ENCODE data around the gene OR8B8. TPM values are rescaled to one million over a fixed set of nuclear protein-coding genes. Genes with fewer than 3 reads are reported as not detected.

Gene OR8B8
- total and polyA plus RNA-seq, 5 donors from 2014 or later = not detected

GRCh38 chr11:124440608-124441007, 4.9 kb downstream of the OR8B8 start:
- Mint-ChIP-seq H3K27ac (no peak overlapping the region), H3K9me3 (peaks cover 0 to 6% (median 1%) of the 10 kb centered on the region in 7 donors), H3K4me1 (no peaks in the 10 kb centered on the region), H3K36me3 (no peaks in the 10 kb centered on the region), H3K27me3 (peaks cover 7% of the 10 kb centered on the region), H3K4me3 (no peak overlapping the region)
- Histone ChIP-seq H3K27ac (ENCODE audit: insufficient read depth, low read length, poor library complexity, severe bottlenecking) (no peak overlapping the region), H3K9me3 (ENCODE audit: control insufficient read depth in 2 of 2, low read length in 2 of 2) (no peaks in the 10 kb centered on the region), H3K4me1 (ENCODE audit: control insufficient read depth, insufficient read depth, low read length, poor library complexity, severe bottlenecking) (no peaks in the 10 kb centered on the region), H3K4me3 (ENCODE audit: low read depth, low read length) (no peak overlapping the region), H3K27me3 (ENCODE audit: control insufficient read depth, insufficient read depth, low read length) (no peaks in the 10 kb centered on the region), H3K36me3 (ENCODE audit: control insufficient read depth, insufficient read depth, low read length) (no peaks in the 10 kb centered on the region)
- DNase-seq (no peak), ATAC-seq (ENCODE audit: low read depth in 2 of 2) (no peak)

GRCh38 chr11:124434699-124435098, 10.8 kb downstream of the OR8B8 start:
- Mint-ChIP-seq H3K36me3 (no peaks in the 10 kb centered on the region), H3K9me3 (peaks cover 0 to 6% (median 2%) of the 10 kb centered on the region in 7 donors), H3K4me3 (no peak overlapping the region), H3K4me1 (no peaks in the 10 kb centered on the region), H3K27ac (no peak overlapping the region), H3K27me3 (peaks cover 2% of the 10 kb centered on the region)
- DNase-seq = no peak
- ATAC-seq (ENCODE audit: low read depth in 2 of 2) = no peak
- no peak overlapping the region for H3K4me3 ChIP-seq (ENCODE audit: low read depth, low read length)
- no peaks in the 10 kb centered on the region for H3K36me3 ChIP-seq (ENCODE audit: control insufficient read depth, insufficient read depth, low read length)
- no peaks in the 10 kb centered on the region for H3K4me1 ChIP-seq (ENCODE audit: control insufficient read depth, insufficient read depth, low read length, poor library complexity, severe bottlenecking)
- no peaks in the 10 kb centered on the region for H3K27me3 ChIP-seq (ENCODE audit: control insufficient read depth, insufficient read depth, low read length)
- no peak overlapping the region for H3K27ac ChIP-seq (ENCODE audit: insufficient read depth, low read length, poor library complexity, severe bottlenecking)
- H3K9me3 ChIP-seq (ENCODE audit: control insufficient read depth in 2 of 2, low read length in 2 of 2) = no peaks in the 10 kb centered on the region

DNA sequence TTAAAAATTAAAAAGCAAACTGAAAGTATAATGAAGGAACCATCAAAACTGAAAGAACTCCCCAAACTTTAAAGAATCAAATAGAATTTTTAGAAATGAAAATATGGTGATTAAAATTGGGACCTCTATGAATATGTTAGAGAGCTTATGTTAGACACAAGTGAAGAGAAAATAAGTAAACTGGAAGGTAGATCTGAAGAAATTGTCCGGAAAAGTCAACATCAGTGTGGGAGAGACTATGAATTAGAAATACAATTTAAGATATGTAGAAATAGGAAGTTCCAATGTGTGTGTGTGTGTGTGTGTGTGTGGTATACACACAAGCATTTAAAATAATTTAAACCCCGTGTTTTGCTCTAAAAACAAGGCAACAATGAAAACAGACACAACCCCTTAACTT, 15.9 kb downstream of the OR8B8 start:
- peaks cover 0 to 7% (median 5%) of the 10 kb centered on the region in 7 donors for H3K9me3 Mint-ChIP-seq
- Histone ChIP-seq H3K4me3 (ENCODE audit: low read depth, low read length) (no peak overlapping the region), H3K27ac (ENCODE audit: insufficient read depth, low read length, poor library complexity, severe bottlenecking) (no peak overlapping the region), H3K36me3 (ENCODE audit: control insufficient read depth, insufficient read depth, low read length) (no peaks in the 10 kb centered on the region), H3K27me3 (ENCODE audit: control insufficient read depth, insufficient read depth, low read length) (no peaks in the 10 kb centered on the region), H3K9me3 (ENCODE audit: control insufficient read depth in 2 of 2, low read length in 2 of 2) (no peaks in the 10 kb centered on the region), H3K4me1 (ENCODE audit: control insufficient read depth, insufficient read depth, low read length, poor library complexity, severe bottlenecking) (no peaks in the 10 kb centered on the region)
- ATAC-seq (ENCODE audit: low read depth in 2 of 2) (no peak), DNase-seq (no peak)
- H3K27me3 Mint-ChIP-seq = peaks cover 4% of the 10 kb centered on the region
- no peak overlapping the region for H3K4me3 Mint-ChIP-seq
- H3K27ac Mint-ChIP-seq = no peak overlapping the region
- H3K36me3 Mint-ChIP-seq = no peaks in the 10 kb centered on the region
- H3K4me1 Mint-ChIP-seq = no peaks in the 10 kb centered on the region

DNA sequence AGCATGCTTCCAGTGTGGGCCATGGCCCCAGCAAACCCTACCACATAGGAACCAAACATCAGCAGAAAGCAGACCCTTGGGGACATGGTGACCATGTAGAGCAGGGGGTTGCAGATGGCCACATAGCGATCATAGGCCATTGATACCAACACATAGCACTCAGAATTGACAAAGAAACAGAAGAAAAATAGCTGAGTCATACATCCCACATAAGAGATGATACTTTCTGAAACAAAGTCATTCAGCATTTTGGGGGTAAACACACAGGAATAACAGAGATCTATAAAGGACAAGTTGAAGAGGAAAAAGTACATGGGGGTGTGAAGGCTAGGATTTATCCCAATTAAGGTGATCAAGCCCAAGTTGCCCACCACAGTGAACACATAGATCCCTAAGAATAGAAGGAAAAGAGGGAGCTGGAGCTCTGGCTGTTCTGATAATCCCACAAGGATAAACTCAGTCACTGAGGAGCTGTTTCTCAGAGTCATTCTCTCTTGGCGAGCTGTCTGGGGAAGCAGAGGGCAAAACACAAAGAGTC, 21.0 kb downstream of the OR8B8 start, which contains the start of gene OR8B4:
OR8B4 (minus strand) TSS at position 488 of the 538 bp plus-strand sequence; CDS start at position 488, 0 bp downstream.
- ATAC-seq (ENCODE audit: low read depth in 2 of 2) = no peak
- Mint-ChIP-seq H3K36me3 (no peaks in the 10 kb centered on the region), H3K9me3 (peaks cover 0 to 5% (median 3%) of the 10 kb centered on the region in 7 donors), H3K4me3 (no peak within 1 kb of the TSS), H3K27me3 (peaks cover 10% of the 10 kb centered on the region), H3K27ac (no peak within 1 kb of the TSS), H3K4me1 (no peaks in the 10 kb centered on the region)
- H3K4me1 ChIP-seq (ENCODE audit: control insufficient read depth, insufficient read depth, low read length, poor library complexity, severe bottlenecking) = no peaks in the 10 kb centered on the region
- H3K9me3 ChIP-seq (ENCODE audit: control insufficient read depth in 2 of 2, low read length in 2 of 2) = no peaks in the 10 kb centered on the region
- DNase-seq = no peak
- no peak within 1 kb of the TSS for H3K27ac ChIP-seq (ENCODE audit: insufficient read depth, low read length, poor library complexity, severe bottlenecking)
- H3K4me3 ChIP-seq (ENCODE audit: low read depth, low read length) = no peak within 1 kb of the TSS
- no peaks in the 10 kb centered on the region for H3K27me3 ChIP-seq (ENCODE audit: control insufficient read depth, insufficient read depth, low read length)
- H3K36me3 ChIP-seq (ENCODE audit: control insufficient read depth, insufficient read depth, low read length) = no peaks in the 10 kb centered on the region

- H3K4me3 ChIP-seq (ENCODE audit: low read depth, low read length) = no peak overlapping the region
- no peak overlapping the region for H3K4me3 Mint-ChIP-seq
- no peaks in the 10 kb centered on the region for H3K36me3 ChIP-seq (ENCODE audit: control insufficient read depth, insufficient read depth, low read length)
- no peak for ATAC-seq (ENCODE audit: low read depth in 2 of 2)
- H3K4me1 ChIP-seq (ENCODE audit: control insufficient read depth, insufficient read depth, low read length, poor library complexity, severe bottlenecking) = no peaks in the 10 kb centered on the region
- no peaks in the 10 kb centered on the region for H3K4me1 Mint-ChIP-seq
- H3K9me3 Mint-ChIP-seq = peaks cover 0 to 3% (median 0%) of the 10 kb centered on the region in 7 donors
- DNase-seq = no peak
- no peaks in the 10 kb centered on the region for H3K27me3 ChIP-seq (ENCODE audit: control insufficient read depth, insufficient read depth, low read length)
- H3K27ac ChIP-seq (ENCODE audit: insufficient read depth, low read length, poor library complexity, severe bottlenecking) = no peak overlapping the region
- H3K36me3 Mint-ChIP-seq = no peaks in the 10 kb centered on the region
- H3K27ac Mint-ChIP-seq = no peak overlapping the region
- peaks cover 10% of the 10 kb centered on the region for H3K27me3 Mint-ChIP-seq
- H3K9me3 ChIP-seq (ENCODE audit: control insufficient read depth in 2 of 2, low read length in 2 of 2) = no peaks in the 10 kb centered on the region
Measured at GRCh38 chr11:124421043-124421442, 24.5 kb downstream of the OR8B8 start.

- no peaks in the 10 kb centered on the region for H3K27me3 ChIP-seq (ENCODE audit: control insufficient read depth, insufficient read depth, low read length)
- no peaks in the 10 kb centered on the region for H3K27me3 Mint-ChIP-seq
- H3K4me3 Mint-ChIP-seq = no peak overlapping the region
- H3K36me3 ChIP-seq (ENCODE audit: control insufficient read depth, insufficient read depth, low read length) = no peaks in the 10 kb centered on the region
- no peak overlapping the region for H3K27ac ChIP-seq (ENCODE audit: insufficient read depth, low read length, poor library complexity, severe bottlenecking)
- no peak overlapping the region for H3K27ac Mint-ChIP-seq
- no peaks in the 10 kb centered on the region for H3K4me1 Mint-ChIP-seq
- H3K4me3 ChIP-seq (ENCODE audit: low read depth, low read length) = no peak overlapping the region
- H3K36me3 Mint-ChIP-seq = no peaks in the 10 kb centered on the region
- no peaks in the 10 kb centered on the region for H3K9me3 Mint-ChIP-seq
- H3K4me1 ChIP-seq (ENCODE audit: control insufficient read depth, insufficient read depth, low read length, poor library complexity, severe bottlenecking) = no peaks in the 10 kb centered on the region
- H3K9me3 ChIP-seq (ENCODE audit: control insufficient read depth in 2 of 2, low read length in 2 of 2) = no peaks in the 10 kb centered on the region
- ATAC-seq (ENCODE audit: low read depth in 2 of 2) (no peak), DNase-seq (peak in 1 of 3 donors; percentile 43)
Measured at GRCh38 chr11:124415356-124415923, 30.1 kb downstream of the OR8B8 start.

- DNase-seq (no peak), ATAC-seq (ENCODE audit: low read depth in 2 of 2) (no peak)
- Mint-ChIP-seq H3K36me3 (no peaks in the 10 kb centered on the region), H3K27me3 (no peaks in the 10 kb centered on the region), H3K27ac (no peak overlapping the region), H3K9me3 (no peaks in the 10 kb centered on the region), H3K4me3 (no peak overlapping the region), H3K4me1 (peaks cover 0 to 4% (median 0%) of the 10 kb centered on the region in 4 donors)
- no peak overlapping the region for H3K4me3 ChIP-seq (ENCODE audit: low read depth, low read length)
- no peak overlapping the region for H3K27ac ChIP-seq (ENCODE audit: insufficient read depth, low read length, poor library complexity, severe bottlenecking)
- no peaks in the 10 kb centered on the region for H3K27me3 ChIP-seq (ENCODE audit: control insufficient read depth, insufficient read depth, low read length)
- no peaks in the 10 kb centered on the region for H3K9me3 ChIP-seq (ENCODE audit: control insufficient read depth in 2 of 2, low read length in 2 of 2)
- H3K4me1 ChIP-seq (ENCODE audit: control insufficient read depth, insufficient read depth, low read length, poor library complexity, severe bottlenecking) = no peaks in the 10 kb centered on the region
- no peaks in the 10 kb centered on the region for H3K36me3 ChIP-seq (ENCODE audit: control insufficient read depth, insufficient read depth, low read length)
Measured at GRCh38 chr11:124409906-124410305, 35.6 kb downstream of the OR8B8 start.

GRCh38 chr11:124405581-124405980, 39.9 kb downstream of the OR8B8 start:
- Mint-ChIP-seq H3K4me1 (peaks cover 0 to 4% (median 0%) of the 10 kb centered on the region in 4 donors), H3K36me3 (no peaks in the 10 kb centered on the region), H3K27ac (no peak overlapping the region), H3K4me3 (no peak overlapping the region), H3K27me3 (no peaks in the 10 kb centered on the region), H3K9me3 (no peaks in the 10 kb centered on the region)
- Histone ChIP-seq H3K36me3 (ENCODE audit: control insufficient read depth, insufficient read depth, low read length) (no peaks in the 10 kb centered on the region), H3K9me3 (ENCODE audit: control insufficient read depth in 2 of 2, low read length in 2 of 2) (no peaks in the 10 kb centered on the region), H3K4me1 (ENCODE audit: control insufficient read depth, insufficient read depth, low read length, poor library complexity, severe bottlenecking) (no peaks in the 10 kb centered on the region), H3K4me3 (ENCODE audit: low read depth, low read length) (no peak overlapping the region), H3K27me3 (ENCODE audit: control insufficient read depth, insufficient read depth, low read length) (no peaks in the 10 kb centered on the region), H3K27ac (ENCODE audit: insufficient read depth, low read length, poor library complexity, severe bottlenecking) (no peak overlapping the region)
- no peak for ATAC-seq (ENCODE audit: low read depth in 2 of 2)
- no peak for DNase-seq
